Panc1 (cell line): ENCODE data around the gene CDAN1. TPM values are rescaled to one million over a fixed set of nuclear protein-coding genes. Genes with fewer than 3 reads are reported as not detected.
A peak's percentile ranks its signal among the peaks of the same experiment; 100 is the strongest.

Source experiments
- ATAC-seq: fragments of 200-7000 bp; cut with Tn5 transposase; 2 replicates; pipeline ENCODE4 v1.9.1; 2020; ENCODE audit warnings: mild to moderate bottlenecking, moderate library complexity
- BruUV-seq: library from RNA; stranded (reverse); fragments of 400-500 nt; replicated peaks from 2 replicates; lab custom pipeline; 2021; lab: Mats Ljungman, UMichigan
- CTCF ChIA-PET: fragments of 300-600 bp; sonication (Branson Sonifier 250); formaldehyde crosslinking; loops from one replicate; lab custom pipeline; 2022; ENCODE audit warnings: antibody characterized with exemption; lab: Charles Lee
- POLR2A ChIA-PET: fragments of 300-600 bp; sonication (Branson Sonifier 250); formaldehyde crosslinking; loops from one replicate; lab custom pipeline; 2022; ENCODE audit warnings: antibody characterized with exemption; lab: Charles Lee
- DNase-seq: peaks from one replicate; pipeline ENCODE4 v3.0.0-alpha.2; 2010; ENCODE audit warnings: low read depth, low spot score
- H3K27ac ChIP-seq: 2 replicates; pipeline ENCODE4 v1.5.1; 2011; ENCODE audit warnings: mild to moderate bottlenecking, low read length, inconsistent platforms
- H3K27me3 ChIP-seq: fragments of 200-500 bp; sonication (Bioruptor generic); 2 replicates; pipeline ENCODE4 v1.6.0; 2014; ENCODE audit warnings: low read length, inconsistent platforms; ENCODE audit not compliant: control insufficient read depth, insufficient read depth
- H3K36me3 ChIP-seq: fragments of 200-500 bp; sonication (Bioruptor generic); 2 replicates; pipeline ENCODE4 v1.5.1; 2014; ENCODE audit warnings: inconsistent platforms, mild to moderate bottlenecking, low read length, moderate library complexity; ENCODE audit not compliant: control insufficient read depth, insufficient read depth
- H3K4me1 ChIP-seq: 2 replicates; pipeline ENCODE4 v1.5.1; 2011; ENCODE audit warnings: inconsistent platforms, mild to moderate bottlenecking, low read length, moderate library complexity; ENCODE audit not compliant: control insufficient read depth, insufficient read depth
- H3K4me3 ChIP-seq, 2 experiments: 2 replicates each; pipeline ENCODE4 v1.5.1; 2011 to 2012; ENCODE audit warnings: low read depth in 2 of 2, low read length in 2 of 2, mild to moderate bottlenecking in 2 of 2, inconsistent platforms in 1 of 2, moderate library complexity in 1 of 2
- H3K9me3 ChIP-seq: fragments of 200-500 bp; sonication (Bioruptor generic); 2 replicates; pipeline ENCODE4 v1.5.1; 2014; ENCODE audit warnings: low read depth, mild to moderate bottlenecking, inconsistent platforms, low read length, moderate library complexity; ENCODE audit not compliant: control insufficient read depth, insufficient read depth
- POLR2AphosphoS5 ChIP-seq: IDR thresholded peaks from 2 replicates; pipeline ENCODE4 v1.6.1; 2012; ENCODE audit warnings: mild to moderate bottlenecking, low read depth, low read length, moderate library complexity
- SIN3A ChIP-seq: IDR thresholded peaks from 2 replicates; pipeline ENCODE4 v1.6.1; 2012; ENCODE audit warnings: low read depth, mild to moderate bottlenecking, low read length, moderate library complexity, borderline replicate concordance; ENCODE audit not compliant: insufficient read depth
- TCF7L2 ChIP-seq: IDR thresholded peaks from 2 replicates; pipeline ENCODE4 v1.6.1; 2011; ENCODE audit warnings: mild to moderate bottlenecking, low read depth, low read length, inconsistent platforms
- in situ Hi-C: cut with HindIII; loops from 2 replicates; pipeline ENCODE4 v1.10.0; 2016; ENCODE audit warnings: low sequenced_read_pairs, low pct_unique_long_range_greater_than_20kb
- intact Hi-C: fragments of 100-400 bp; cut with micrococcal nuclease; formaldehyde crosslinking; loops from one replicate; pipeline ENCODE4 v1.10.0; 2022; ENCODE audit not compliant: unreplicated experiment
- total RNA-seq: library from RNA; stranded (reverse); gene quantifications from one replicate; pipeline ENCODE4 v1.2.1, GENCODE V29; 2021; ENCODE audit not compliant: unreplicated experiment
- TF ChIP-seq, protein P1 (sequence below), 2 experiments: IDR thresholded peaks; 2 replicates each; pipeline ENCODE4 v1.6.1; 2011 to 2012; ENCODE audit warnings: low read depth in 2 of 2, control low read depth in 1 of 2, low read length in 1 of 2, mild to moderate bottlenecking in 1 of 2, moderate library complexity in 1 of 2; ENCODE audit not compliant: insufficient read depth in 1 of 2
- TF ChIP-seq, protein P2 (sequence below): fragments of 450-650 bp; IDR thresholded peaks from 2 replicates; pipeline ENCODE4 v1.5.1; 2017; ENCODE audit warnings: mild to moderate bottlenecking

Gene CDAN1
- total RNA-seq, 1 experiment from 2014 or later, result 41.1 TPM

DNA sequence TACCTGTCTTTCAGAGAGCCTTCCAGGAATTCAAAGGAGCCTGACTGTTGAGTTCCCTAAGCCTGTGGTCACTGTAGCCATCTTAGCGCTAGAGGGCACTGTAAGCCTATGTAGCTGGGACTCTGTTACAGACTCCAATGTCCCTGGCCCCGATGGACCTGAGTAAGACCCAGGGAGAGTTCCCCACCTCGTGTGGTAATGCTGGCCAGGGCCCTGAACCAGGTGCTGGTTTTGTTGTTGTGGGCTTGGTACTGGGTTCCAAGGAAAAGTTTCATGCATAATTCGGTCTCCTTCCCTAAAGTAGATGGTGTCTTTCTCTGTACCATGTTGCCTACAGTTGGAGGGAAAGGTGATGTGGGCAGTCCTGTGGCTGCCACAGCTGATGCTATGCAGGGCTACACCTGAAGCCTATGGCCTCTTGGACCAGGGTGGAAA, 32.4 kb downstream of the CDAN1 start:
- CTCF ChIA-PET, result no interaction called here
- POLR2A ChIA-PET, result no interaction called here

DNA sequence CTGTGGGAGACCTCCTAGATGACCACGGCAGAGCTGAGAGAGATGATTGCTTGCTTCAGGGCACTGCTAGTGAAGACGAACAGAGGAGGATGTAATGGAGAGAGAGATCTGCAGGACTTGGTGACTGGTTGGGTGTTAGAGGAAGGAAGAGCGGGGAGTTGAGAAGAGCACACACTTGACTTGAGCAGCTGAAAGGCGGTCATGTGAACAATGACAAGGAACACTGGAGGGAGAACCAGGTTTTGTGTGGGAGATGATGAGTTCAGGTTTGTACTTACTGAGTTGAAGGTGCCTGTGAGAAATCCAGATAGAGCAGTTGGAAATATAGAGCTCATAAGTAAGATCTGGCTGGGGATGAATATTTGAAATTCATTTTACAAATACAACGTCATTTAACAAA, 40.3 kb downstream of the CDAN1 start:
- in situ Hi-C loops (no loop called here), intact Hi-C loops (no loop called here)
- POLR2A ChIA-PET, result no interaction called here
- H3K4me3 ChIP-seq, result no peak overlapping the region
- H3K4me1 ChIP-seq, result no peaks in the 10 kb centered on the region
- no peaks in the 10 kb centered on the region for H3K36me3 ChIP-seq
- no TSS peak for BruUV-seq
- ATAC-seq (no peak), DNase-seq (no peak)
- CTCF ChIA-PET, result no interaction called here
- H3K9me3 ChIP-seq, result no peaks in the 10 kb centered on the region
- no peak overlapping the region for H3K27ac ChIP-seq
- no peaks in the 10 kb centered on the region for H3K27me3 ChIP-seq
- TF ChIP-seq TCF7L2 (no peak), POLR2AphosphoS5 (no peak), SIN3A (no peak)
- TF ChIP-seq, protein P1, sequence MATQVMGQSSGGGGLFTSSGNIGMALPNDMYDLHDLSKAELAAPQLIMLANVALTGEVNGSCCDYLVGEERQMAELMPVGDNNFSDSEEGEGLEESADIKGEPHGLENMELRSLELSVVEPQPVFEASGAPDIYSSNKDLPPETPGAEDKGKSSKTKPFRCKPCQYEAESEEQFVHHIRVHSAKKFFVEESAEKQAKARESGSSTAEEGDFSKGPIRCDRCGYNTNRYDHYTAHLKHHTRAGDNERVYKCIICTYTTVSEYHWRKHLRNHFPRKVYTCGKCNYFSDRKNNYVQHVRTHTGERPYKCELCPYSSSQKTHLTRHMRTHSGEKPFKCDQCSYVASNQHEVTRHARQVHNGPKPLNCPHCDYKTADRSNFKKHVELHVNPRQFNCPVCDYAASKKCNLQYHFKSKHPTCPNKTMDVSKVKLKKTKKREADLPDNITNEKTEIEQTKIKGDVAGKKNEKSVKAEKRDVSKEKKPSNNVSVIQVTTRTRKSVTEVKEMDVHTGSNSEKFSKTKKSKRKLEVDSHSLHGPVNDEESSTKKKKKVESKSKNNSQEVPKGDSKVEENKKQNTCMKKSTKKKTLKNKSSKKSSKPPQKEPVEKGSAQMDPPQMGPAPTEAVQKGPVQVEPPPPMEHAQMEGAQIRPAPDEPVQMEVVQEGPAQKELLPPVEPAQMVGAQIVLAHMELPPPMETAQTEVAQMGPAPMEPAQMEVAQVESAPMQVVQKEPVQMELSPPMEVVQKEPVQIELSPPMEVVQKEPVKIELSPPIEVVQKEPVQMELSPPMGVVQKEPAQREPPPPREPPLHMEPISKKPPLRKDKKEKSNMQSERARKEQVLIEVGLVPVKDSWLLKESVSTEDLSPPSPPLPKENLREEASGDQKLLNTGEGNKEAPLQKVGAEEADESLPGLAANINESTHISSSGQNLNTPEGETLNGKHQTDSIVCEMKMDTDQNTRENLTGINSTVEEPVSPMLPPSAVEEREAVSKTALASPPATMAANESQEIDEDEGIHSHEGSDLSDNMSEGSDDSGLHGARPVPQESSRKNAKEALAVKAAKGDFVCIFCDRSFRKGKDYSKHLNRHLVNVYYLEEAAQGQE (IDR thresholded peaks at IDR 0.05; ENCODE audit: insufficient read depth in 1 of 2, low read depth in 2 of 2, low read length in 1 of 2), result no peak
- TF ChIP-seq, protein P2, sequence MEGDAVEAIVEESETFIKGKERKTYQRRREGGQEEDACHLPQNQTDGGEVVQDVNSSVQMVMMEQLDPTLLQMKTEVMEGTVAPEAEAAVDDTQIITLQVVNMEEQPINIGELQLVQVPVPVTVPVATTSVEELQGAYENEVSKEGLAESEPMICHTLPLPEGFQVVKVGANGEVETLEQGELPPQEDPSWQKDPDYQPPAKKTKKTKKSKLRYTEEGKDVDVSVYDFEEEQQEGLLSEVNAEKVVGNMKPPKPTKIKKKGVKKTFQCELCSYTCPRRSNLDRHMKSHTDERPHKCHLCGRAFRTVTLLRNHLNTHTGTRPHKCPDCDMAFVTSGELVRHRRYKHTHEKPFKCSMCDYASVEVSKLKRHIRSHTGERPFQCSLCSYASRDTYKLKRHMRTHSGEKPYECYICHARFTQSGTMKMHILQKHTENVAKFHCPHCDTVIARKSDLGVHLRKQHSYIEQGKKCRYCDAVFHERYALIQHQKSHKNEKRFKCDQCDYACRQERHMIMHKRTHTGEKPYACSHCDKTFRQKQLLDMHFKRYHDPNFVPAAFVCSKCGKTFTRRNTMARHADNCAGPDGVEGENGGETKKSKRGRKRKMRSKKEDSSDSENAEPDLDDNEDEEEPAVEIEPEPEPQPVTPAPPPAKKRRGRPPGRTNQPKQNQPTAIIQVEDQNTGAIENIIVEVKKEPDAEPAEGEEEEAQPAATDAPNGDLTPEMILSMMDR, result no peak

More for the DNA sequence above, 32.4 kb downstream of the CDAN1 start:
- in situ Hi-C loops, result no loop called here
- H3K4me1 ChIP-seq, result no peaks in the 10 kb centered on the region
- no peak overlapping the region for H3K4me3 ChIP-seq
- peak; percentile 66 for DNase-seq
- no peaks in the 10 kb centered on the region for H3K27me3 ChIP-seq
- BruUV-seq, result no TSS peak
- TF ChIP-seq, protein P1 (IDR thresholded peaks at IDR 0.05; ENCODE audit: insufficient read depth in 1 of 2, low read depth in 2 of 2, low read length in 1 of 2), result no peak
- TF ChIP-seq, protein P2, result peak; percentile 92
- ATAC-seq, result peak; percentile 98
- H3K27ac ChIP-seq, result no peak overlapping the region
- no peaks in the 10 kb centered on the region for H3K36me3 ChIP-seq
- intact Hi-C loops, result no loop called here
- no peaks in the 10 kb centered on the region for H3K9me3 ChIP-seq
